OCI-LY3 (cell line): Measurements from ENCODE around the gene TRIM14.
A peak's percentile ranks its signal among the peaks of the same experiment; 100 is the strongest.

ENCODE experiments used
- H2AFZ ChIP-seq: fragments of 200-600, 300-600 bp; shearing (Covaris generic); 2 replicates; pipeline ENCODE4 v1.6.0; 2014; ENCODE audit warnings: antibody characterized with exemption, low read depth, low read length
- H3K27ac ChIP-seq: fragments of 200-600, 300-600 bp; sonication (generic); 2 replicates; pipeline ENCODE4 v1.5.1; 2014; ENCODE audit warnings: mild to moderate bottlenecking, low read length, moderate library complexity, mixed read lengths
- H3K27me3 ChIP-seq: fragments of 200-600, 300-600 bp; sonication (generic); 2 replicates; pipeline ENCODE4 v1.6.1; 2014; ENCODE audit warnings: low read depth, low read length, mixed read lengths
- H3K36me3 ChIP-seq: fragments of 200-600, 300-600 bp; sonication (generic); replicated peaks from 2 replicates; pipeline ENCODE3; 2014; ENCODE audit warnings: low read depth, low read length, mixed read lengths
- H3K4me1 ChIP-seq: fragments of 300-600, 200-600 bp; sonication (generic); 2 replicates; pipeline ENCODE4 v1.6.1; 2014; ENCODE audit warnings: low read length, mixed read lengths
- H3K4me2 ChIP-seq: fragments of 200-600, 300-600 bp; sonication (generic); 2 replicates; pipeline ENCODE4 v1.6.1; 2014; ENCODE audit warnings: low read length, mixed read lengths
- H3K4me3 ChIP-seq: fragments of 300-600, 200-600 bp; sonication (generic); 2 replicates; pipeline ENCODE4 v1.5.1; 2014; ENCODE audit warnings: antibody characterized with exemption, mild to moderate bottlenecking, low read length, moderate library complexity
- H3K79me2 ChIP-seq: fragments of 300-600, 200-600 bp; shearing (Covaris generic); 2 replicates; pipeline ENCODE4 v1.6.1; 2014; ENCODE audit warnings: mild to moderate bottlenecking, low read length, mixed read lengths
- H3K9ac ChIP-seq: fragments of 300-600, 200-600 bp; shearing (Covaris generic); 2 replicates; pipeline ENCODE4 v1.6.0; 2014; ENCODE audit warnings: mild to moderate bottlenecking, low read length, moderate library complexity
- H3K9me3 ChIP-seq: fragments of 200-600, 300-600 bp; shearing (Covaris generic); 2 replicates; pipeline ENCODE4 v1.6.1; 2014; ENCODE audit warnings: low read length, mixed read lengths; ENCODE audit not compliant: insufficient read depth
- H4K20me1 ChIP-seq: fragments of 200-600, 300-600 bp; sonication (generic); 2 replicates; pipeline ENCODE4 v1.6.1; 2016; ENCODE audit warnings: low read length, mixed read lengths; ENCODE audit not compliant: insufficient read depth
- CTCF ChIP-seq: fragments of 200-600, 300-600 bp; sonication (generic); IDR thresholded peaks from 2 replicates; pipeline ENCODE4 v1.5.1; 2014; ENCODE audit warnings: antibody characterized with exemption, low read length, low read depth
- EZH2phosphoT487 ChIP-seq: fragments of 200-600 bp; shearing (Covaris generic); IDR thresholded peaks from 2 replicates; pipeline ENCODE4 v1.6.1; 2018; ENCODE audit warnings: antibody characterized with exemption, mixed run types, low read depth

Gene TRIM14

GRCh38 chr9:98038958-98039357 is 80.1 kb downstream of the TRIM14 start:
- peak overlapping the region; percentile 66 for H3K4me3 ChIP-seq
- H3K4me2 ChIP-seq: peak overlapping the region; percentile 85
- no peaks in the 10 kb centered on the region for H3K9me3 ChIP-seq

GRCh38 chr9:98037357-98037756 is 81.7 kb downstream of the TRIM14 start:
- Histone ChIP-seq H3K36me3 (no peaks in the 10 kb centered on the region), H3K9me3 (no peaks in the 10 kb centered on the region), H3K79me2 (no peaks in the 10 kb centered on the region), H3K4me3 (no peak overlapping the region), H3K27me3 (no peaks in the 10 kb centered on the region), H3K4me1 (peaks cover 49% of the 10 kb centered on the region), H2AFZ (no peak overlapping the region), H3K9ac (no peak overlapping the region), H3K27ac (no peak overlapping the region), H4K20me1 (no peaks in the 10 kb centered on the region), H3K4me2 (no peak overlapping the region)
- TF ChIP-seq EZH2phosphoT487 (no peak), CTCF (no peak)

More at GRCh38 chr9:98038958-98039357, 80.1 kb downstream of the TRIM14 start:
- Histone ChIP-seq H3K4me1 (peaks cover 59% of the 10 kb centered on the region), H4K20me1 (no peaks in the 10 kb centered on the region), H3K36me3 (no peaks in the 10 kb centered on the region), H3K27ac (no peak overlapping the region), H3K27me3 (no peaks in the 10 kb centered on the region), H3K9ac (peak overlapping the region; percentile 36; the same call in 1 of the 2 replicates), H2AFZ (peak overlapping the region; percentile 42; the same call in 1 of the 2 replicates), H3K79me2 (no peaks in the 10 kb centered on the region)
- TF ChIP-seq EZH2phosphoT487 (no peak), CTCF (peak; percentile 22; the same call in 1 of the 2 replicates)

- H2AFZ ChIP-seq: peak overlapping the region; percentile 72
Observed at GRCh38 chr9:98034593-98035546, 84.2 kb downstream of the TRIM14 start.

More at GRCh38 chr9:98034593-98035546, 84.2 kb downstream of the TRIM14 start:
- Histone ChIP-seq H3K36me3 (no peaks in the 10 kb centered on the region), H4K20me1 (no peaks in the 10 kb centered on the region), H3K4me3 (peak overlapping the region; percentile 58), H3K27me3 (no peaks in the 10 kb centered on the region), H3K4me1 (peaks cover 36% of the 10 kb centered on the region), H3K9ac (peak overlapping the region; percentile 40), H3K9me3 (no peaks in the 10 kb centered on the region), H3K4me2 (peak overlapping the region; percentile 91), H3K27ac (peak overlapping the region; percentile 85), H3K79me2 (no peaks in the 10 kb centered on the region)
- TF ChIP-seq CTCF (peak; percentile 79), EZH2phosphoT487 (no peak)
